HepG2 (cell line): ENCODE measurements around the gene S100P. TPM values are rescaled to one million over a fixed set of nuclear protein-coding genes. Genes with fewer than 3 reads are reported as not detected.

Source experiments
- DDIT3 ChIP-seq: sonication (generic); formaldehyde crosslinking; IDR thresholded peaks from 2 replicates; pipeline ENCODE4 v1.4.0; 2020; ENCODE audit warnings: mild to moderate bottlenecking, missing genetic modification reagents
- FOSL2 ChIP-seq: sonication (generic); formaldehyde crosslinking; IDR thresholded peaks from 2 replicates; pipeline ENCODE4 v1.4.0; 2020; ENCODE audit warnings: missing genetic modification reagents
- GABPA ChIP-seq, 2 experiments: IDR thresholded peaks; 2 replicates each; pipeline ENCODE4 v1.6.1; 2011 to 2016; ENCODE audit warnings: low read depth in 2 of 2, low read length in 1 of 2, missing biosample characterization in 1 of 2, missing genetic modification characterization in 1 of 2
- GATA4 ChIP-seq: sonication (generic); IDR thresholded peaks from 2 replicates; pipeline ENCODE4 v1.6.1; 2016; ENCODE audit warnings: antibody characterized with exemption, low read depth, borderline replicate concordance
- GATAD2A ChIP-seq: IDR thresholded peaks from 2 replicates; pipeline ENCODE4 v1.6.1; 2016
- GFI1 ChIP-seq: sonication (generic); formaldehyde crosslinking; IDR thresholded peaks from 2 replicates; pipeline ENCODE4 v1.5.0; 2020; ENCODE audit warnings: missing genetic modification reagents, mild to moderate bottlenecking, borderline replicate concordance
- HINFP ChIP-seq: sonication (generic); formaldehyde crosslinking; IDR thresholded peaks from 2 replicates; pipeline ENCODE4 v1.4.0; 2020; ENCODE audit warnings: low read depth, mild to moderate bottlenecking, missing genetic modification reagents
- MAF1 ChIP-seq: sonication (generic); formaldehyde crosslinking; IDR thresholded peaks from 2 replicates; pipeline ENCODE4 v1.5.0; 2020; ENCODE audit warnings: missing genetic modification reagents, borderline replicate concordance
- MBNL3 ChIP-seq: fragments of 250-450 bp; sonication (Bioruptor Pico); conservative IDR thresholded peaks from 2 replicates; pipeline ENCODE4 v1.8.0; 2022; ENCODE audit warnings: mild to moderate bottlenecking, inconsistent platforms
- UBTF ChIP-seq: sonication (generic); formaldehyde crosslinking; IDR thresholded peaks from 2 replicates; pipeline ENCODE4 v1.4.0; 2020; ENCODE audit warnings: mild to moderate bottlenecking, missing genetic modification reagents
- ZNF234 ChIP-seq: sonication (generic); formaldehyde crosslinking; conservative IDR thresholded peaks from 2 replicates; pipeline ENCODE4 v1.5.1; 2020; ENCODE audit warnings: mild to moderate bottlenecking, missing genetic modification reagents
- ZNF317 ChIP-seq: sonication (generic); formaldehyde crosslinking; IDR thresholded peaks from 2 replicates; pipeline ENCODE4 v1.5.0; 2020; ENCODE audit warnings: mild to moderate bottlenecking, missing genetic modification reagents
- ZSCAN9 ChIP-seq: IDR thresholded peaks from 2 replicates; pipeline ENCODE4 v1.6.1; 2016; ENCODE audit warnings: borderline replicate concordance
- ZXDC ChIP-seq: sonication (generic); formaldehyde crosslinking; IDR thresholded peaks from 2 replicates; pipeline ENCODE4 v1.5.0; 2020; ENCODE audit warnings: mild to moderate bottlenecking, missing genetic modification reagents
- polyA plus RNA-seq, 8 experiments: library from polyadenylated mRNA; depleted of rRNA in 3 of 8; stranded (reverse) in 7 of 8; unstranded in 1 of 8; fragments of >200 nt; fragmentation: Illumina TruSeq in 4 of 8; extraction: Trizol in 4 of 8; gene quantifications; 2 replicates each; pipeline versions ENCODE4 v1.2.1 to v1.2.3, GENCODE V29; 2011 to 2016; ENCODE audit warnings: low read depth in 4 of 8, missing spikeins in 1 of 8, mixed read lengths in 1 of 8; ENCODE audit not compliant: insufficient read depth in 1 of 8
- total RNA-seq, 5 experiments: library from RNA; depleted of rRNA; stranded (reverse); fragments of >200 nt; fragmentation: Illumina TruSeq; extraction: Trizol; gene quantifications; 2 replicates each; pipeline ENCODE4 v1.2.3, GENCODE V29; 2016; ENCODE audit warnings: low read depth in 1 of 5
- TF ChIP-seq, protein P1 (sequence below): sonication (generic); formaldehyde crosslinking; IDR thresholded peaks from 2 replicates; pipeline ENCODE4 v1.8.0; 2022; ENCODE audit warnings: mild to moderate bottlenecking, missing genetic modification reagents, moderate library complexity
- TF ChIP-seq, protein P2 (sequence below): sonication (generic); formaldehyde crosslinking; IDR thresholded peaks from 2 replicates; pipeline ENCODE4; 2020; ENCODE audit warnings: missing genetic modification reagents, mild to moderate bottlenecking, borderline replicate concordance
- TF ChIP-seq, protein P3 (sequence below): sonication (generic); formaldehyde crosslinking; IDR thresholded peaks from 2 replicates; pipeline ENCODE4 v1.4.0; 2020; ENCODE audit warnings: mild to moderate bottlenecking, missing genetic modification reagents

Gene S100P
- total and polyA plus RNA-seq, 2 of the 13 experiments (the other 11 are each of a cell fraction or from before 2014, with no cell fraction given) = 278 to 1,649 TPM

DNA sequence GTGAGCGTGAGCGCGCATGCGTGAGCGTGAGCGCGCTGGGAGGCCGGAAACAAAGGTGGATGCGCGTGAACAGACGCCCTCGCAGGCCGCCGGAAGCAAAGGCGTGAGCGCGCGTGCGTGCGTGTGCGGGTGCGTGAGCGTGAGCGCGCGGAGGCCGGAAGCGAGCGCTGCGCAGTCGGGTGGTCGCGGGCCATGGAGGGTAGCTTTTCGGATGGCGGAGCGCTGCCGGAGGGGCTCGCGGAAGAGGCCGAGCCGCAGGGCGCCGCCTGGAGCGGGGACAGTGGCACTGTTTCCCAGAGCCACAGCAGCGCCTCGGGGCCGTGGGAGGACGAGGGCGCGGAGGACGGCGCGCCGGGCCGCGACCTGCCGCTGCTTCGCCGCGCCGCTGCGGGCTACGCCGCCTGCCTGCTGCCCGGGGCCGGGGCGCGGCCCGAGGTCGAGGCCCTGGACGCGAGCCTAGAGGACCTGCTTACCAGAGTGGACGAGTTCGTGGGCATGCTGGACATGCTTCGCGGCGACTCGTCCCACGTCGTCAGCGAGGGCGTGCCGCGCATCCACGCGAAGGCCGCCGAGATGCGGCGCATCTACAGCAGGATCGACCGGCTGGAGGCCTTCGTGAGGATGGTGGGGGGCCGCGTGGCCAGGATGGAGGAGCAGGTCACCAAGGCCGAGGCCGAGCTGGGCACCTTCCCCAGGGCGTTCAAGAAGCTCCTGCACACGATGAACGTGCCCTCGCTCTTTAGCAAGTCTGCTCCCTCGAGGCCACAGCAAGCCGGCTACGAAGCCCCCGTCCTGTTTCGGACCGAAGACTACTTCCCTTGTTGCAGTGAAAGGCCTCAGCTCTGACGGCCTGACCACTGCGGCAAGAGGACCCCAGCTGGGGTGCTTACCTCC lies 22.6 kb downstream of the S100P start, which contains the start of gene BLOC1S4 (continued):
- TF ChIP-seq, protein P1, sequence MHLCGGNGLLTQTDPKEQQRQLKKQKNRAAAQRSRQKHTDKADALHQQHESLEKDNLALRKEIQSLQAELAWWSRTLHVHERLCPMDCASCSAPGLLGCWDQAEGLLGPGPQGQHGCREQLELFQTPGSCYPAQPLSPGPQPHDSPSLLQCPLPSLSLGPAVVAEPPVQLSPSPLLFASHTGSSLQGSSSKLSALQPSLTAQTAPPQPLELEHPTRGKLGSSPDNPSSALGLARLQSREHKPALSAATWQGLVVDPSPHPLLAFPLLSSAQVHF (CRISPR knock-in tag) = no peak
- TF ChIP-seq GFI1 (no peak), MAF1 (CRISPR knock-in tag) (no peak), GATAD2A (CRISPR knock-in tag) (no peak; the same call in 1 of the 2 replicates), ZSCAN9 (CRISPR knock-in tag) (no peak), UBTF (CRISPR knock-in tag) (peak; percentile 95), HINFP (CRISPR knock-in tag) (0 out of 2 replicates have a peak, but pooled peaks have one; percentile 69), GATA4 (no peak), ZXDC (peak; percentile 57), DDIT3 (no peak), FOSL2 (peak; percentile 29), GABPA (IDR thresholded peaks at IDR 0.05; ENCODE audit: low read depth, low read length) (no peak), GABPA (CRISPR knock-in tag; IDR thresholded peaks at IDR 0.05; ENCODE audit: low read depth) (peak; percentile 84), ZNF317 (CRISPR knock-in tag) (no peak), ZNF234 (CRISPR knock-in tag) (no peak), MBNL3 (no peak)
- TF ChIP-seq, protein P2, sequence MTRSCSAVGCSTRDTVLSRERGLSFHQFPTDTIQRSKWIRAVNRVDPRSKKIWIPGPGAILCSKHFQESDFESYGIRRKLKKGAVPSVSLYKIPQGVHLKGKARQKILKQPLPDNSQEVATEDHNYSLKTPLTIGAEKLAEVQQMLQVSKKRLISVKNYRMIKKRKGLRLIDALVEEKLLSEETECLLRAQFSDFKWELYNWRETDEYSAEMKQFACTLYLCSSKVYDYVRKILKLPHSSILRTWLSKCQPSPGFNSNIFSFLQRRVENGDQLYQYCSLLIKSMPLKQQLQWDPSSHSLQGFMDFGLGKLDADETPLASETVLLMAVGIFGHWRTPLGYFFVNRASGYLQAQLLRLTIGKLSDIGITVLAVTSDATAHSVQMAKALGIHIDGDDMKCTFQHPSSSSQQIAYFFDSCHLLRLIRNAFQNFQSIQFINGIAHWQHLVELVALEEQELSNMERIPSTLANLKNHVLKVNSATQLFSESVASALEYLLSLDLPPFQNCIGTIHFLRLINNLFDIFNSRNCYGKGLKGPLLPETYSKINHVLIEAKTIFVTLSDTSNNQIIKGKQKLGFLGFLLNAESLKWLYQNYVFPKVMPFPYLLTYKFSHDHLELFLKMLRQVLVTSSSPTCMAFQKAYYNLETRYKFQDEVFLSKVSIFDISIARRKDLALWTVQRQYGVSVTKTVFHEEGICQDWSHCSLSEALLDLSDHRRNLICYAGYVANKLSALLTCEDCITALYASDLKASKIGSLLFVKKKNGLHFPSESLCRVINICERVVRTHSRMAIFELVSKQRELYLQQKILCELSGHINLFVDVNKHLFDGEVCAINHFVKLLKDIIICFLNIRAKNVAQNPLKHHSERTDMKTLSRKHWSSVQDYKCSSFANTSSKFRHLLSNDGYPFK (CRISPR knock-in tag) = 0 out of 2 replicates have a peak, but pooled peaks have one; percentile 52
- TF ChIP-seq, protein P3, sequence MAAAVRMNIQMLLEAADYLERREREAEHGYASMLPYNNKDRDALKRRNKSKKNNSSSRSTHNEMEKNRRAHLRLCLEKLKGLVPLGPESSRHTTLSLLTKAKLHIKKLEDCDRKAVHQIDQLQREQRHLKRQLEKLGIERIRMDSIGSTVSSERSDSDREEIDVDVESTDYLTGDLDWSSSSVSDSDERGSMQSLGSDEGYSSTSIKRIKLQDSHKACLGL = no peak
